GM18861 (cell line): ENCODE measurements around the gene CCDC73.
"Not testable (repeated sequence)": the region's sequence is repeated elsewhere in the genome, so short reads cannot be mapped to it uniquely, and the experiment has no call there.

Source experiments
- ATAC-seq: cut with Tn5 transposase; IDR thresholded peaks from one replicate; pipeline ENCODE4 v1.9.1; 2021; ENCODE audit not compliant: unreplicated experiment

Gene CCDC73

GRCh38 chr11:32706985-32707741 lies 87.3 kb downstream of the CCDC73 start:
- ATAC-seq, result peak; percentile 99

GRCh38 chr11:32705309-32706033 lies 89.0 kb downstream of the CCDC73 start:
- no peak for ATAC-seq

GRCh38 chr11:32704775-32705174 lies 89.7 kb downstream of the CCDC73 start:
- no peak for ATAC-seq

DNA sequence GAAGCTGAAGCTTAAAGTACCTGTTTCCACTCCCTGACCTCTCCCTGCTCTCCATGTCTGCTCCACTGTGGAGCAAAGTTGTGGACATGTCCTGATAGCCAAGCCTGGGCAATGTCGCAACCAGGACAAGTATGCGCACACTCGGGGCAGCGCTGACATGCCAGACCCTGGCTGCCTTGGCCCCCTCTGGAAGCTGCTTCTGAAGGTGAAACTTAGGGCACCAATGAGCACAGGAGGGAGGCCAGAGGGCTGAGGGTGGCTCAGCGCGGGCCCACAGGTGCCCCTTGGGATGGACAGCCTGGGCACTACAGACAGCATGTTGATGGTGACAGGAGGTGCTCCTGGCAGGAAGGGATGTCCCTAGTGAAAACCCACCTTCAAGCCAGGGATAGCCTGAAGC lies 90.2 kb downstream of the CCDC73 start:
- ATAC-seq, result no peak

DNA sequence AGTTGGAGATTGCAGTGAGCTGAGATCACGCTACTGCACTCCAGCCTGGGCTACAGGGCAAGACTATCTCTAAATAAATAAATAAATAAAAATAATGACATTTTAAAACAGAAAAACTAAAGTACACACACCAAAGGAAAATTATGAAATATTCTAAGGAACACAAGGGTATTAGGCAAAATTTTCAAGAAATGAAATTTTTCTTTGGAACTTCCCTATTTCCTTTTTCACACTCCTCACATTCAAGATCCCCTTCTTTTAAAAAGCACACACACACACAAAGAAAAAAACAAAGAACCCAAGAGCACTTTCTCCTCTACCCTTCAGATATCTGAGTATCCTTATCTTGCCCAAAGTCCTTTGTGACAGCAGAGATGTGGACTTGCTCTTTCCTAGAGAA lies 92.8 kb downstream of the CCDC73 start:
- ATAC-seq, result no peak

GRCh38 chr11:32698579-32698978 lies 95.9 kb downstream of the CCDC73 start:
- no peak for ATAC-seq

- ATAC-seq, result no peak
Observed at GRCh38 chr11:32671051-32671450, 123.4 kb downstream of the CCDC73 start.

GRCh38 chr11:32659672-32660071 lies 134.8 kb downstream of the CCDC73 start:
- ATAC-seq, result no peak

DNA sequence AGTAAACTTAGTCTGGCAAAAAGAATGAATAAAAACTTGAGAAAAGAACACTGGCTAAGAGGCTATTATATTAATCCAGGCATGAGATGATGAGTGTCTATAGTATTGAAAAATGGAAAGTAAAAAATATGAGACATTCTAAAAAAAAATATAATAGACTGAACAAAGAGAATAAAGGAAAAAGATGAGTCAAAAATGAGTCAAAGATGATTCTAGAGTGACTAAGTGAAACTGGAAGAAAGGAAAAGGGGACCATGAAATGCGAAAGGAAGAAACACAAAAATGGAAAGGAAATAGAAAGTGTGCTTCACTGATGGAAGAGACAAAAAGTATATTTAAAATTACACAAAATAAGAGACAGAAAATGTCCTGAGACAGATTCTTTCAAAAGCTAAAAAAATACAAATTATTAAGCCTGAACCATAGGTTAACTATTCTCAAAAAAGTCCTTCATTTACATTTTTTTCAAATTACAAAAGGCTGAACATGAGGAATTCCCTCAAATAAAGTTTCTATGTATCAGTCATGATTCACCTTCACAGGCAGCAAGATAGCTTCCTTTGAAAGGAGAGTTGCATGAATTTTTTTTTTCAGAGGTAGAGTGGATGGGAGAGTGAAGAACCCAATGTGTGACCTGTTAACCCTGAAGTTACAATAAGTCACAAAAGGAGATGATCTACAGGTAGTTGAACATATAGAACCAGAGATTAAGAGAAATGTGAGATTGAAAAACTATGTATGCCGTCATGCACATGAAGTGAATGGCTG lies 135.6 kb downstream of the CCDC73 start:
- ATAC-seq, result no peak

DNA sequence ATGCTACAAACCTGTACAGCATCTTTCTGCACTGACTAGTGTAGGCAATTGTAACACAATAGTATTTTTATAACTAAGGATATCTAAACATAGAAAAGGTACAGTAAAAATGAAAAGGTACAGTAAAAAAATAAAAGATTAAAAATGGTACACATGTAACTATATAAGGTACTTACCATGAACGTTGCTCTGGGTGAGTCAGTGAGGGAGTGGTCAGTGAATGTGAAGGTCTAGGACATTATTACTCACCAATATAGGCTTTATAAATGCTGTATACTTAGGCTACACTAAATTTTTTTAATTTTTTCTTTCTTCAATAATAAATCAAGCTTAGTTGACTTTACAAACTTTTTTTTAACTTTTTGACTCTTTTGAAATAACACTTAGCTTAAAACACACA lies 150.9 kb downstream of the CCDC73 start:
- ATAC-seq, result no peak

DNA sequence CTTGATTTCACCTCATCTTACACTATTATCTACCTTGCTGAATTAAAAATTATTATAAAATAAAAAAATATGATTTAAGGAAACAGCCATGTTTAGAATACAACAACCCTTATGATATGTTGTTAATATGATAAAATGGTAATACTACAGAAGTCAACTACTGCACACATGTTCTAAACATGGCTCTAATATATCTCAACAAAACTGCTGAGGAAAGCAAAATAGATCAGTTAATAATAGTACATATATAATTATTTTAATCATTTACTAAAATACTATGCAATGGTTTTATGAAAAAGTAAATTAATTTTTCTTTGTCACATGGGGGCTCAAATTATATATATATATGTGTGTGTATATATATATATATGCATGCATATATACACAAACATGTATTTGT lies 153.1 kb downstream of the CCDC73 start:
- no peak for ATAC-seq

DNA sequence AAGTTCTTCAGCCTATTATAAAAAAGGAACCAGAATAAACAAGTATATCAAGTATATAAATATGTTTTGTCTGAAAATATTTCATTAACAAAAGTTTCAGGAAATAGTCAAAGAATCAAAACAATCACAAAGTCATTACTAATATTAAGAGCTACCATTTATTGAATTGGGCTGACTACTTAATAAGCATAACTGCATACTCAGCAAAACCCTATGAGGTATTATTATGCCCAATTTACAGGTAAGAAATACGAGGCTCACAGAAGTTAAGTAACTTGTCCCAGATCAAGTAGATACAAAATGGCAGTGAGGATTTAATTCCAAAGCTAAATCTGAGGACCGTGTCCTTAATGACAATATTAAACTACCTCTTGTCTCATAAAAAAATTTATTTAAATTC lies 158.6 kb downstream of the CCDC73 start:
- ATAC-seq, result no peak

DNA sequence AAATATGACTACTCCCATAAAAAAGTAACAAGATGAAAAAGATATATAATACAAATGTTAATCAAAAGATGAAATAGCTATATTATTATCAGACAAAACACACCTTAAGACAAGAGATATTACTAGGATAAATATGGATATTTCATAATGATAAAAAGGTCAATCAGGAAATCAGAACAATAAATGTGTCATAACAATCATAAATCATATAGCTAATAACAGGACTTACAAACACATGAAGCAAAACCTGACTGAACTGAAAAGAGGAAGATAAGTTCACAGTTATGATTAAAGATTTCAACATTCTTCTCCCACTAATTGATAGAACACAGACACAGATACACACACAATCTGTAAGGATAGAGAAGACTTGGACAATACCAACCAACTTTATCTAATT lies 163.6 kb downstream of the CCDC73 start:
- no peak for ATAC-seq

GRCh38 chr11:32616903-32617302 lies 177.6 kb downstream of the CCDC73 start:
- no peak for ATAC-seq

DNA sequence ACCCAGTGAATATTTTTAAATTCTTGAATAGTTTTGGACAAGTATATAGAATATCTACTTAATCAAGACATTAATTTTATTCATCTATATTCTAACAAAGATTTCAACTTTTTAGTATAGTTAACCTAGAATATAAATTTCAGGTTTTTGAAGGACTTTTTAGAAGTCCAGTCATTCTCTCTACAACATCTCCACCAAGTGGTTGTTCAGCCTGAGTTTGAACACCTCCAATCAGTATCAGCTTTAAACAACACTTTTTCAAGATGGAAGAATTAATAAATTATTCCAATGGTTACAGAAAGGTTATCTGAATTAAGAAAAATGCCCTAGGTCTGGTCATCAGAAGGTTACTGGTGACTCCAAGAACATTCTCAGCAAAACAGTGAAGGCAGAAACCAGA lies 179.0 kb downstream of the CCDC73 start:
- no peak for ATAC-seq

DNA sequence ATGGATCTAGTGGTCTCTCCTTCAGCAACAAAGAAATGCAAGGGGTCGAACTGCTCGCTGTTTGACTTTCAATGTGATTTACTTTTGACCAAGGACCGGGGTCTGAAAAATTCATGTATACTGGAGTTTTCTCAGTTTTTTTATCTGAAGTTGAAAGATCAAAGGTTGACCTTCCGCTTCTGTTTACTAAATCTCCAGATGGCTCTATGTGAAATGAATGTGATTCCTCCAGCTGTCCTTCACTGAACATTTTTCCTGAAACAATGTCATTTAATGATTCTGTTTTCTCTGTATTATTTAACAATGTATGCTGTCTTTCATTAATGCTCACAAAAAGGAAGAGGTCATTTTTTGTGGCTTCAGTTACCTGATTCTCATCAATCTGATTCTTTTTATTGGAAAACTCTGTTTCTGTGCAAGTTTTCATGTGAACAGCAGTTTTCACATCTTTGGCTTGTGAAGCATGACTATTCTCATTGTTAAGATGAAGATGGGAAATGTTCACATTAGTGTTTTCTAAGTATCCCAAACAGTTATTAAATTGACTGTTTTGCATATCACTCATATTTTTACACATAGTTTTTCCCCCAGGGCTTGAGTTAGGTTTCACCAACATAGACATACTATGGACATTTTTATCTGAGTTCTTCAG lies 180.8 kb downstream of the CCDC73 start:
- ATAC-seq, result no peak

DNA sequence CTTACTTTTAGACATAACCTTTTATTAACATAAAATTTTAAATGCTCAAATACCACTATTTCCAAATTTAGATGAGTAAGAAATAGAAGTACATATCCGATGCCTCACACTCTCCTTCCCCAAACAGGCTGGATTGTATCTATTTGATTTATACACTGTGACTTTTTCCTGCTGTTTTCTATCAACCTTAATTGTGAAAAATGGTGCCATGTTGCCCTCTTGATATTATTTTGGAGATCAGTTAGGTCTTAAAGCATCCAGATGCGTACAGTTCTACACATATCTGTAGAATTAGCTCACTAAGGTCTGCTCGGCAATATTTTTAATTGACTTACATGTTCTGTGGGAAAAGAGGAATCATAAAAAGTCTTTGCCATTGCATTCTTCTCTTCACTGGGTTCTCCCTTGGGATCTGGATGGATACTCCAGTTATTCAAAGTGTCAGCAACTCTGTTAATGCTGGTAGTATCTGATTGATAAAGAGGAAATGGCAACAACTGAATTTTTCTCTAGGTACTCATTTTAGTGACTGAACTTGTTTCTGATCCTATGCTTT lies 183.6 kb downstream of the CCDC73 start:
- ATAC-seq, result no peak

DNA sequence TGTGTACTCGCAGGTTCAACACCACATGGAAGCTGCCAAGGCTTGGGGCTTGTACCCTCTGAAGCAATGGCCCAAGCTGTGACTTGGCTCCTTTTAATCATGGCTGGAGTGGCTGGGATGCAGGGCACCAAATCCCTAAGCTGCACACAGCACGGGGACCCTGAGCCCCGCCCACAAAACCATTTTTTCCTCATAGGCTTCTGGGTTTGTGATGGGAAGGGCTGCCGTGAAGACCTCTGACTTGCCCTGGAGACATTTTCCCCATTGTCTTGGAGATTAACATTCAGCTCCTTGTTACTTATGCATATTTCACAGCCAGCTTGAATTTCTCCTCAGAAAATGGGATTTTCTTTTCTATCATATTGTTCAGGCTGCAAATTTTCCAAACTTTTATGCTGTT lies 185.6 kb downstream of the CCDC73 start:
- not testable (repeated sequence) for ATAC-seq

DNA sequence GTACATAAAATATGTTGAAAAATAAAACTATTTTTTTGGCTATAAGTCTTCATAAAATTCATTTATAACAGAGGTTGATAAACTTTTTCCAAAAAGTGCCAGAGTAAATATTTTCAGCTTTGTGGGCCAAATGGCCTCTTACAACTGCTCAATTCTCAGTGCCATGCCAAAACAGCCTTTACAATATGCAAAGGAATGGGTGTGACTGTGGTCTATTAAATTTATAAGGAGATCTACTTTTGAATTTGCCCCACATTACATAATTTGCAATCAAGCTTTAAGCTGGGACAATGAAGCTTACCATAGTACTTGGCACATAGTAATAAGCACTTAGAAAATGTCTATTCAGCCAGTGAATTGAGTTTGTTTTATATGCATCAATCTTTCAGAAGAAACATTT lies 188.2 kb downstream of the CCDC73 start:
- no peak for ATAC-seq

- no peak for ATAC-seq
Observed at GRCh38 chr11:32602657-32603415, 191.6 kb downstream of the CCDC73 start.
